HEK293 (cell line): ENCODE results near the gene UPK1A.

ENCODE experiments used
- BCL11A ChIP-seq: fragments of 450-650 bp; formaldehyde crosslinking; IDR thresholded peaks from 2 replicates; pipeline ENCODE4 v1.5.1; 2016; ENCODE audit warnings: low read depth, missing biosample characterization, missing genetic modification characterization
- CTCF ChIP-seq: fragments of 450-650 bp; formaldehyde crosslinking; IDR thresholded peaks from 2 replicates; pipeline ENCODE4 v1.5.1; 2016; ENCODE audit warnings: missing biosample characterization, missing genetic modification characterization
- PBX3 ChIP-seq: sonication (generic); formaldehyde crosslinking; IDR thresholded peaks from 2 replicates; pipeline ENCODE4 v1.8.1; 2022; ENCODE audit warnings: mild to moderate bottlenecking, moderate library complexity, missing genetic modification reagents
- ZBTB17 ChIP-seq: fragments of 450-650 bp; formaldehyde crosslinking; IDR thresholded peaks from 2 replicates; pipeline ENCODE4 v1.5.1; 2016; ENCODE audit warnings: missing biosample characterization, missing genetic modification characterization
- ZNF585B ChIP-seq: fragments of 450-650 bp; formaldehyde crosslinking; IDR thresholded peaks from 2 replicates; pipeline ENCODE4 v1.5.1; 2016; ENCODE audit warnings: missing biosample characterization, missing genetic modification characterization

DNA sequence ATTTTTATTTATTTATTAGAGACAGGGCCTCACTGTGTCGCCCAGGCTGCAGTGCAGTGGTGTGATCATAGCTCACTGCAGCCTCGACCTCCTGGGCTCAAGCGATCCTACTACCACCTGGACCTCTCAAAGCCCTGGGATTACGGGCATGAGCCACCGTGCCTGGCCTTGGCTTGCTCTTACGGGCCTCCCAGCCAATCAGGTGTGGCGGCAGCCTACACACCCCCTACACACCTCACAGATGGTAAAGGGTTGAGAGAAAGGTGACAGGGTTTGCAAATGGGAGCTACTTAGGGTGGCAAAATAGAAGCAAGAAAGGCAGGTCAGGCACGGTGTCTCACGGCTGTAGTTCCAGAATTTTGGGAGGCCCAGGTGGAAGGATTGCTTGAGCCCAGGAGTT lies 37.0 kb downstream of the UPK1A start:
- TF ChIP-seq CTCF, result no peak
- no peak for TF ChIP-seq PBX3 (CRISPR knock-in tag)
- no peak for TF ChIP-seq BCL11A (tag by site-specific recombination)
- TF ChIP-seq ZNF585B, result no peak
- no peak for TF ChIP-seq ZBTB17
